COLO829 (cell line): Measurements from ENCODE around the gene ERFE.

Experiments
- DNase-seq: peaks from one replicate; pipeline ENCODE4 v3.0.0; 2012; ENCODE audit warnings: low spot score

The ERFE gene

DNA sequence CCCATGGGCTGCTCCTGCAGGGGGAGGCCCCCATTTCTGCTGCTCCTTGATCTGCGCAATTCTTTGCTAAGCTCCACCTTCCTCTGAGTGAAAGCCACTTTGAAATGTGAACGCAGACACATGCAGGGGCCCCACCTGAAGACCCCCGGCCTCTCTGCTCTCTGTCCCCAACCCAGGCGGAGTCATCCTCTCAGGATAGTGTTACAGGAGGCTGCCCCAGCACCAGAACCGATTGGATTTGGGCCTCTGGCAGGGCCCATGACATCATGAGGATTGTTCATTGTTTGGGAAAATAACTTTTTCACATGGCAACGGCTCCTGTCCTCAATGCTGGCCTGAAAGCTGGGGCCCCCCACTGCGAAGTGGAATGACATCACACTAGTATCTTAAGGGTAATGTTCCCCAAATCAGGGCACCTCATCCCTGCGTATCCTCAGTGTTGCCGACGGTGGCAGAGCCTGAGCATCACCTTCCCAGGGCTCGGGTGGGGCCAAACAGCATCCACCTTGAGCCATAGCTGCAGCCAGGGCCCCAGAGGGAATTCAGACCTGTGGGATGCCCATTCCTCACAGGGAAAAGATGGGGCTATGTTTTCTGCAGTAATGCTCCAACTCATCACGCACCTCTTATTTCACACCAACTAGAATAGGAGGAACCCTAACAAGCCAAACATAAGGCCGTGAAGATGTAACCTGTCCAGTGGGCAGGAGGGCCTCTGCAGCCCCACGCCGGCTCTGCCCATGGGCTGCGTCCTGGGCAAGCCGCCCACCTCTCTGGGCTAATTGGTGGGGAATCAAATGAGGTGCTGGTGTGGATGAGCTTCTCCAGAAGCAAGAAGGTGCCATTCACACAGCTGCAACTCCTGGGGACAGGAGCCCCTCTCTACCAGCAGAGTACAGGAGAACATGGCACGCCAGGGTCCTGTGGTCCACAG lies 2.7 kb upstream of the ERFE start:
- DNase-seq, result no peak

DNA sequence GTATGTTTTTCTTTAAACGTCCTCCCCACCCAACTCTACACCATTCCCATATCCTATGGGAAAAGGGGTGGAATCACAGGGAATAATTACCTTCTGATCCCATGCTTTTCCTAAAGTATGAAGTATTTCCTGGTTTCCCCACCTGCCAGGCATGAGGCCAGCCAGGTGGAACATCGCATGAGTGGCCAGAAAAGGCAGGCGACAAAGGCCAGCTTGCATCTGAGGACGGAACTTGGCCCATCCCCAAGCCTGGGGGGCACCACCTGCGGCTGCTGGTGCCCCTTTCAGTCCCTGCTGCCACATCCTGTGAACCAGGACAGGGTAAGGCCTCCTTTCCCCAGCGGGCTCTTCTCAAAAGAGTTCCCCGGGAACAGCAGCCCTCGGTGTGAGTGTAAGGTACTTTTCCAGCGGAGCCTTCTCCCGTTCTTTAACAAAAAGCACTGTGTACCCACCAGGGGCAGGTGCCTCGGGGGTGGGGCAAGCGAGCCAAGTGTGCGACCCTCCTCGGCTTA lies 1.2 kb upstream of the ERFE start:
- no peak for DNase-seq

DNA sequence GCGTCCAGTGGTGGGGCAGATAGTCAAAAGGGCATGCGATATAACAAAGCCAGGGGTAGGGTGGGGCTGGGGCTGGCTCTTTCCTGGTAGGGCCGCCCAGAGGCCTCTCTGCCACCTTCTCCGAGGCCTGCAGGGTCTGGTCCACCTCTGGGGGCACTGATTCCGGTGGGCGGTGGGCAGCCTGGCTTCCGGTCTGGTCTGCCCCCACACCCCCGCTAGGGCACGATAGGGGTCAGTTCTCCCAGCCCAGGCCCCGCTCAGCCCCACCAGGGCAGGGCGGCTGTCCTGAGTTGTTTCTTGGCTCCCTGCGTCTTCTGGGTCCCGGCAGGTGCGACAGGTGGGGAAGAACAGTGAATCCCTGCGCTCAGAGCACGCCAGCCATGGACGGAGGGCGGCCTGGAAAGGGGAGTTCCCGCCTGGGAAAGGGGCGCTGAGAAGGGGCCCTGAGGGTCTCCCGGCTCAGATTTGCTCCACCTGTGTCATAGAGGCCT lies 707 bp upstream of the ERFE start:
- no peak for DNase-seq

DNA sequence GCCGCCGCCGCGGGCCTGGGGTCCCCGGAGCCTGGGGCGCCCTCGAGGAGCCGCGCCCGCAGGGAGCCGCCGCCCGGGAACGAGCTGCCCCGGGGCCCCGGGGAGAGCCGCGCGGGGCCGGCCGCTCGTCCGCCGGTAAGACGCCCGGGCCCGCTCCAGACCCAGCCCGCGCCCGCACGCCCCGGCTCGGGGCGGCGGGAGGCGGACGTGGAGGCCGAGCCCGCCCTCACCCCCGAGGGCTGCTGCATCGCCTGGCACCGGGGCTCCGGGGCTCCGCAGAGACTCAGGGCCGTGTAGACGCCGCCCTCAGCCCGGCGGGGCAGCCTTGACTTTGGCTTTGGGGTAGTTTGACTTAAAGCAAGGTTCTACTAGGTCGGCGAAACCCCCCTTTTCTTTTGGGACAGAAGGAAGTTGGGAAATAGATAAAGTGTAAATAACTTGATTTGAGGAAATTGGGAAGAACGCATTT lies 335 bp downstream of the ERFE start:
- no peak for DNase-seq

- DNase-seq, result no peak
Observed at GRCh38 chr2:238159661-238160205, 963 bp downstream of the ERFE start.

GRCh38 chr2:238160206-238161129 lies 1.7 kb downstream of the ERFE start:
- no peak for DNase-seq

DNA sequence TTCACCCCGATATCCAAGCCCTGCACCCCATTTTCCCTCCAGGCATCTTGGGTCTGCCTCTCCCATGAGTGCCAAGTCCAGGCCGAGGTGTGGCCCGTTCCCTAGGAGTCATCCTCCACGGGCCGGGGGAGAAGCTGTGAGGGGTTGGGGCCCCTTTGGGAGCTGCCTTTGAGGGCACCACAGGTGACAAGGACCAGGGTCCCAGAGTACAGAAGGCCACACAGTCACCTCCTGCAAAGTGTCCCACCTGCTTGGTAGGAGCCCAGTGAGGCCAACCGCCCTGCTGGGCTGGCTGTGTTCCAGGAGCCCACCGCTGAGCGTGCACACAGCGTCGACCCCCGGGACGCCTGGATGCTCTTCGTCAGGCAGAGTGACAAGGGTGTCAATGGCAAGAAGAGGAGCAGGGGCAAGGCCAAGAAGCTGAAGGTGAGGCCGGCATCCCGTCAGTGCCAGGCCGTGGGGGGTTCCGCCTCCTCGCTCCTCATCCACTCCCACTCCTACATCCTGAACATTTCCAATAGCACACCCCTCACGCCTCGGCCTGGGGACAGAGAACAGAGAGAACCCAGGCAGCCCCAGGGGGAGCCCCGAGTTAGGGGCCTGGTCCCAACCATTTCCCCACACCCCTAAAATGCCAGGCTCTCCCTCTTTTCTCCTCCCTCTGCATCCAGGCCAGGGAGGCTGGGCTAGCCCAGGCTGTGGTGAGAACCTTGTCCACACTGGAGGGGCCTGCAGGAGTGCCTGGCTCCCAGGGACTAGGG lies 2.7 kb downstream of the ERFE start:
- DNase-seq, result no peak

DNA sequence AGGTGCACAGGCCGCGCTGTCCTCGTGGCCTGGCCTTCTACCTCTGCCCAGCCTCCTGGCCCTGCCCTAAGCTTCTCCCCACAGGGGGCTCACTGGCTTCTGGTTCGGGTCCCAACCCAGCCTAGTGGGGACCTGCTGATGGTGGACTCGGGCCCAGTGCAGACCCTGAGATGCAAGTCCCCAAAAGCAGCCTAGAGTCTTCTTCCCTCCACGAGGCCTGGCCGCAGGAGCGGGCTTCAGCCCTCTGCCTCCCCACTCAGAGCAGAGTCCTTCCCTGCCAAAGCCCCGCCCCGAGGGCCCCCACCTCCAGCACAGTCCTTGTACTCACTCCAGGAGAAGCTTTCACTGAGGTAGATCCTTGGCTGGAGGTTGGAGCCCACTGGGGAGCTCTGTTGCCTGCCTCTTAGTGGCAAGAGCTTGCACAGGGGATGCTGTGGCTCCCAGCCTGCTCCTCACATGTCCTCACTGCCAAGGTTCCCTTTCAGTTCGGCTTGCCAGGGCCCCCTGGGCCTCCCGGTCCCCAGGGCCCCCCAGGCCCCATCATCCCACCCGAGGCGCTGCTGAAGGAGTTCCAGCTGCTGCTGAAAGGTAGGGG lies 3.6 kb downstream of the ERFE start:
- DNase-seq, result no peak

DNA sequence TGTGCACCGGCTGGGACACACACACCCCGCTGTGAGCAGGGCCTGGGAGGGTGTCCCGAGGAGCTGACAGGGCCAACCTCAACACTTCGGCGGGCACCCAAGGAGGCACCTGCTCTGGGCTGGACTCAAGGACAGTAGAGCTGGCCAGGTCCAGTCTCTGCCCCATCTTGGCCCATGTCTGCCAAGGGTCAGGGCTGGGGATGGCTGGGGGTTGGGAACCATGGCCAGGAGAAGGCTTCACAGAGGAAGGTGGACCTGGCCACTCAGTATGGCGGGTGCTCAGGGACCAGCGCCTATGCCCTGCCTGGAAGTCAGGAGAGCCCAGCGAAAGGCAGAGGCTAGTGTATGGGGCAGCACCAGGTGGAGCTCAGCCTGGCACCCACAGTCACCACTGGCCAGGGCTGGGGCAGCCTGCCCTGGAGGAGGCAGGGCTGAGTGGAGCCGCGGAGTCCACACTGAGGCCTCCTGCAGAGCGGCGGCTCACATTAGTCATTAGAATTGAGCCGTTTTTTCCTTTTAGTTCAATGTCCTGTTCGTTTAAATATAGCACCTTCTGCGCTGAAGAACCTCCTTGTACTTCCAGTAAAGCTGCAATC lies 4.2 kb downstream of the ERFE start:
- no peak for DNase-seq

- no peak for DNase-seq
Observed at GRCh38 chr2:238163481-238164198, 4.9 kb downstream of the ERFE start.

GRCh38 chr2:238164906-238165287 lies 6.1 kb downstream of the ERFE start:
- DNase-seq, result no peak

DNA sequence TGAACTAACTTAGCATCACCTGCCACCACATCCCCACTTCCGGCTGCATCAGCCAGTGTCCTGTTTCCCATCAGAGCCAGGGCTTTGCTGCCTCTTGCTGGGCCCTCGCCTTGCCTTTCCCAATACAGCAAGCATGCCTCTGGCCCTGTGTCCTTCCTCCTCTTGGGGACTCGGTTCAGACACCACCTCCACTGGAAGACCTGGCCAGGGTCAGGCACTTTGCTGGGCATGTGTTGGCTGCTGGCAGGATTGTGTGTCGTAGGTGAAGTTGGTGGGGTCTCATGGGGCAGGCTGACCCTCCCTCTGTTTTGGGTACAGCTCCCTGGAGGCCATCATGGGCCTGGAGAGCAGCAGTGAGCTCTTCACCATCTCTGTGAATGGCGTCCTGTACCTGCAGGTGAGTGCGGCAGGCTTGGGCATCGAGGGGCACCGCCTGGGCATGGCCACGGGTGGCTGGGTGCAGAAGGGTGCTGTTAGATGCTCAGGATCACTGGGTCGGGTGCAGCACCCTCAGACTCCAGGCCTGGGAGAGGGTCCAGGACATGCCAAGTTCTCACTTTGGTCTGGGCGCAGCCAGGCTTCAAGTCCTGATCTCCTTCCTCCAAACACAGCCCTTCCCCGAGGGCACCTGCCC lies 6.6 kb downstream of the ERFE start:
- DNase-seq, result no peak

DNA sequence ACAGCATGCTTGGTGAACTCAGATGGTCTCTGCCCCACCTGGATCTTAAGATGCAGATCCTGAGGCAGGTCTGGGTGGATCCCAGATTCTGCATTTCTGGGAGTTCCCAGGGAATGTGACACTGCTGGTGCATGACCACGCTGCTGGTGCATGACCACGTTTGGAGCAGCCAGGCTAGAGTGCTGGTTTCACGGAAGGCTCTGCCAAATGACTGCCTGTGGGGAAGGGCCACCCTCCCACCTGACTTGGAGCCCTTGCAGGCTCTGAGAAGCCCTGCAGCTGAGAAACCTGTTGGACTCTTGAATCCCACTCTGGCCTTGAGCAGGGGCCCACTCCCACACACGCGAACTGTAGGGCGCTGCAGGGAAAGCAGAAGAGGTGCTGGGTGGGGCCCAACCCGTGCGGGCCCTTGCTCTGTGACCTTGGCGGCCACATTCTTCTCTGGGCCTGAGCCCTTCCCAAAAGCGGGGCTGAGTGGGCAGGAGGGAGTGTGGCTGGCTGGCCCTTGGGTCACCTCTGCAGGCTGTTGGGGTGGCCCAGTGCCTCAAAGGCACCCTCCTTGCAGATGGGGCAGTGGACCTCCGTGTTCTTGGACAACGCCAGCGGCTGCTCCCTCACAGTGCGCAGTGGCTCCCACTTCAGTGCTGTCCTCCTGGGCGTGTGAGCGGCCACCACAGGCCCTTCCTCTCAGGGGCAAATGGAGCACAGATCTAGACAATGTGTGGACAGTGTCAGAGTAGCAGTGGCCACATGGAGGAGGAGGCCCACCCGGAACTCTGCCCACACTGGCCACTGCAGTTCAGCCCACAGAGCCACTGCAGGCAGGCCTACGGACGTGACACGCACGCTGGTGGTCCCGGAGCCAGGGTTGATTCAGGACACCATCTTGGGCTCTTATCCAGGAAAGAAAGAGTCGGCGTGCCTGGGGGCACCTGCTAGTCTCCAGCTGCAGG lies 7.9 kb downstream of the ERFE start:
- no peak for DNase-seq

GRCh38 chr2:238167344-238167715 lies 8.6 kb downstream of the ERFE start:
- no peak for DNase-seq

GRCh38 chr2:238167761-238168160 lies 9.0 kb downstream of the ERFE start:
- no peak for DNase-seq

DNA sequence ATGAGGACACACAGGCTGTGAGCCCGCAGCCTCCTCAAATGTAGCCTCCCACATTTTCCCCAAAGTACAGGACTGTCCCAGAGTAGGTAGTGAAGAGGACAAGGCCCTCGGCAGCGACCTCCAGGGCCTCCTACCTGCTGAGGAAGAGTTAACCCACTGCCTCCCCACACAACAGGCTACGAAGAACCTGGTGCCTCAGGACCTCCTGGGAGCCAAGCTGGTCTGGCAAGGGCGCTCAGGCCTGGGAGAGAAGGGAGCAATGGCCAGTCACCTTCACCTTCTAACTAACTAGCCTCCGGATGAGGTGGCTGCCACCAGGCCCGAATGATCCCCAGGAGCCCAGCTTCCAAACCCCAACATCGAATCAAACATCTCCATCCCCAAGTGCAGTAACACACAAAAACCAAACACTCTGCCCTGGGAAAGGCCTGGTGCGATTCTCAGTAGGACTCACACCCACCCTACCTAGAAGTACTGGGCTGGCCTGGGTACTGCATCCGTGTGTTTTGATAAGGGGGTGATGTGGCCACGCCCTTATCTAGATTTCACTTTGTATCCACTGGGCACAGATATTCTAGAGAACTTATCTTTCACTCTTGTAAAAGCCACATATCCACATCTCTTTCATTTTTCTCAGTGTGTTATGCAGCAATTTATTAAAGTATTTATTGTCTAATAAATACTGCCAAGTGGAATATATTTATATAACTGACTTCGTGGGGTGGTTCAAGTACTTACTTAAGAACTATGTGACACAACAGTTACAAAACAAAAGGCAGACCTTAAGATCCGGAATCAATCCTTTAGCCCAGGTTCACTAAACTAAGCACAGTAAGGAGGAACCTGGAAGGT lies 9.7 kb downstream of the ERFE start:
- no peak for DNase-seq

DNA sequence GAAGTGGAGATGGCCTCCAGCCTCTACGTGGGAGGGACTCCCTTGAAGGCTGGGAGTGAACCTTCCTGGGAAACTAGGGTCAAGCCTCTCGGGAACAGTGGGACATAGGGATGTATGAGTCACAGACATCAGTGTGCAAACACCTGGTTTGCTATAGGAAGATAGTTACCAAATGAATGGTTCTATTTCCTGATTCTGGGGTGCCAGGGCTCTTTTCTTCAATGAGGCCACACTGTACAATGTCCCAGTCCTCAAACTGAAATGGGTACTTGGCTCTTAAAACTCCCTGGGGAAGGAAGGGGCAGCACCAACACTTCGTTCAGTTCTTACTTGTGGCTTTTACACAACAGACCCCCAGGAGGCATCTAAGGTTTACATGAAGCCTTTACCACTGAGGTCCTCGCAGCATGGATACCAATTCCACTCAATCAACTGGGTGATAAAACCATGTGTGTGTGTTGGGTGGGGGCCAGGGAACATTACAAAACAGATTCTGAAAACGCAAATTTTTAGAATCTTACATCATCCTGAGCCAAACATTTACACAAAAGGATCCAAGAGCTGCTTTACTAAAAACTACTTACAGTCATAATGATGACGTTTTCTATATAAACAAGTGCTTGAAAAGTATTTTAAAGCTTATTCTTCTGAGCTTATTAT lies 10.4 kb downstream of the ERFE start:
- no peak for DNase-seq
